GM23338 (cell line): ENCODE data around the gene KIF2C. TPM values are rescaled to one million over a fixed set of nuclear protein-coding genes. Genes with fewer than 3 reads are reported as not detected.
"Not testable (repeated sequence)": the region's sequence is repeated elsewhere in the genome, so short reads cannot be mapped to it uniquely, and the experiment has no call there.

ENCODE experiments used
- ATAC-seq: fragments of 200-7000 bp; cut with Tn5 transposase; 3 replicates; pipeline ENCODE4 v1.9.1; 2020
- DNase-seq: peaks from one replicate; pipeline ENCODE4 v3.0.0-alpha.2; 2015; ENCODE audit warnings: low spot score
- H2AFZ ChIP-seq: fragments of 200-600 bp; sonication (generic); 2 replicates; pipeline ENCODE4 v1.8.0; 2016; ENCODE audit warnings: antibody characterized with exemption, mild to moderate bottlenecking, moderate library complexity
- H3F3A ChIP-seq: fragments of 200-600 bp; sonication (generic); replicated peaks from 2 replicates; pipeline ENCODE4 v1.8.0; 2017; ENCODE audit warnings: antibody characterized with exemption, mixed run types, low read depth
- H3K27ac ChIP-seq: fragments of 200-600 bp; sonication (generic); 2 replicates; pipeline ENCODE4 v1.6.1; 2016; ENCODE audit warnings: low read depth
- H3K27me3 ChIP-seq: fragments of 200-600 bp; sonication (generic); 2 replicates; pipeline ENCODE4 v1.8.0; 2016; ENCODE audit warnings: mild to moderate bottlenecking, mixed run types, moderate library complexity; ENCODE audit not compliant: insufficient read depth
- H3K36me3 ChIP-seq: fragments of 200-600 bp; sonication (generic); 2 replicates; pipeline ENCODE4 v1.8.0; 2016; ENCODE audit warnings: mild to moderate bottlenecking; ENCODE audit not compliant: insufficient read depth
- H3K4me1 ChIP-seq: fragments of 200-600 bp; sonication (generic); 2 replicates; pipeline ENCODE4 v1.8.0; 2016; ENCODE audit warnings: mild to moderate bottlenecking, moderate library complexity; ENCODE audit not compliant: insufficient read depth
- H3K4me2 ChIP-seq: fragments of 200-600 bp; sonication (generic); 2 replicates; pipeline ENCODE4 v1.7.1; 2017; ENCODE audit warnings: mixed run types
- H3K4me3 ChIP-seq: fragments of 200-600 bp; sonication (generic); 2 replicates; pipeline ENCODE4 v1.6.1; 2016; ENCODE audit warnings: mixed run types
- H3K79me2 ChIP-seq: fragments of 200-600 bp; sonication (generic); replicated peaks from 2 replicates; pipeline ENCODE4 v1.8.0; 2017; ENCODE audit warnings: mild to moderate bottlenecking; ENCODE audit not compliant: insufficient read depth
- H3K9me2 ChIP-seq: fragments of 200-600 bp; sonication (generic); 2 replicates; pipeline ENCODE4 v1.8.0; 2017; ENCODE audit not compliant: insufficient read depth
- H4K20me1 ChIP-seq: fragments of 200-600 bp; sonication (generic); replicated peaks from 2 replicates; pipeline ENCODE4 v1.8.0; 2017; ENCODE audit warnings: mild to moderate bottlenecking; ENCODE audit not compliant: insufficient read depth
- H3K27ac Mint-ChIP-seq: 2 replicates; pipeline ENCODE4 v1.8.0; 2020; ENCODE audit warnings: inconsistent platforms, mild to moderate bottlenecking, moderate library complexity, mixed read lengths
- H3K27me3 Mint-ChIP-seq: 3 replicates; pipeline ENCODE4 v1.8.0; 2022; ENCODE audit warnings: low read depth, mild to moderate bottlenecking, moderate library complexity, mixed read lengths, inconsistent platforms; ENCODE audit not compliant: insufficient read depth, poor library complexity
- H3K36me3 Mint-ChIP-seq: 3 replicates; pipeline ENCODE4 v1.8.0; 2021; ENCODE audit warnings: low read depth, mild to moderate bottlenecking, inconsistent platforms, moderate library complexity, mixed read lengths
- H3K4me1 Mint-ChIP-seq: 3 replicates; pipeline ENCODE4 v1.8.0; 2020; ENCODE audit warnings: mild to moderate bottlenecking, inconsistent platforms, mixed read lengths
- H3K4me3 Mint-ChIP-seq: 3 replicates; pipeline ENCODE4 v1.8.0; 2021; ENCODE audit warnings: moderate library complexity, mild to moderate bottlenecking, inconsistent platforms, mixed read lengths
- H3K9me3 Mint-ChIP-seq: 3 replicates; pipeline ENCODE4 v1.8.0; 2020; ENCODE audit warnings: moderate library complexity, mild to moderate bottlenecking, inconsistent platforms, mixed read lengths
- EZH2phosphoT487 ChIP-seq: fragments of 200-600 bp; sonication (generic); IDR thresholded peaks from one replicate; pipeline ENCODE4 v1.8.1; 2018; ENCODE audit warnings: antibody characterized with exemption; ENCODE audit not compliant: unreplicated experiment
- JUNB ChIP-seq: IDR thresholded peaks from one replicate; pipeline ENCODE4 v1.6.1; 2016; ENCODE audit warnings: antibody characterized with exemption; ENCODE audit not compliant: unreplicated experiment
- NANOG ChIP-seq: IDR thresholded peaks from 2 replicates; pipeline ENCODE4 v1.6.1; 2016; ENCODE audit warnings: antibody characterized with exemption, borderline replicate concordance
- POLR2AphosphoS5 ChIP-seq: IDR thresholded peaks from 2 replicates; pipeline ENCODE4 v1.6.1; 2016; ENCODE audit warnings: antibody characterized with exemption, low read depth
- STAT1 ChIP-seq: IDR thresholded peaks from one replicate; pipeline ENCODE4 v1.6.1; 2016; ENCODE audit warnings: antibody characterized with exemption; ENCODE audit not compliant: unreplicated experiment
- ZNF114 ChIP-seq: fragments of 250-450 bp; sonication (Bioruptor Pico); IDR thresholded peaks from 2 replicates; pipeline ENCODE4 v1.5.0; 2020; ENCODE audit warnings: mild to moderate bottlenecking, moderate library complexity
- ZNF331 ChIP-seq: fragments of 250-450 bp; sonication (Bioruptor Pico); IDR thresholded peaks from 2 replicates; pipeline ENCODE4 v1.5.0; 2020; ENCODE audit warnings: low read depth, mild to moderate bottlenecking, moderate library complexity
- polyA plus RNA-seq: library from polyadenylated mRNA; unstranded; fragments of >200 nt; fragmentation: Nextera tagmentation; extraction: Ambion mirVana; gene quantifications from 2 replicates; pipeline ENCODE4 v1.2.1, GENCODE V29; 2016
- total RNA-seq: library from RNA; depleted of rRNA; stranded (reverse); fragments of >200 nt; shearing (Covaris generic); gene quantifications from 2 replicates; pipeline ENCODE4 v1.2.3, GENCODE V29; 2014
- TF ChIP-seq, protein P1 (sequence below): IDR thresholded peaks from 2 replicates; pipeline ENCODE4 v1.6.1; 2016; ENCODE audit warnings: antibody characterized with exemption
- TF ChIP-seq, protein P2 (sequence below), 2 experiments: fragments of 200-600 bp in 1 of 2; sonication (generic) in 1 of 2; conservative IDR thresholded peaks; 2 replicates each; pipeline versions ENCODE4 v1.5.1 to v1.6.1; 2016 to 2017; ENCODE audit warnings: antibody characterized with exemption in 2 of 2, low read depth in 2 of 2, mild to moderate bottlenecking in 2 of 2, moderate library complexity in 1 of 2
- TF ChIP-seq, protein P3 (sequence below): IDR thresholded peaks from one replicate; pipeline ENCODE4 v1.6.1; 2018; ENCODE audit warnings: antibody characterized with exemption; ENCODE audit not compliant: unreplicated experiment

Gene KIF2C
- total and polyA plus RNA-seq, 2 experiments from 2014 or later = 38.0 to 62.9 TPM

DNA sequence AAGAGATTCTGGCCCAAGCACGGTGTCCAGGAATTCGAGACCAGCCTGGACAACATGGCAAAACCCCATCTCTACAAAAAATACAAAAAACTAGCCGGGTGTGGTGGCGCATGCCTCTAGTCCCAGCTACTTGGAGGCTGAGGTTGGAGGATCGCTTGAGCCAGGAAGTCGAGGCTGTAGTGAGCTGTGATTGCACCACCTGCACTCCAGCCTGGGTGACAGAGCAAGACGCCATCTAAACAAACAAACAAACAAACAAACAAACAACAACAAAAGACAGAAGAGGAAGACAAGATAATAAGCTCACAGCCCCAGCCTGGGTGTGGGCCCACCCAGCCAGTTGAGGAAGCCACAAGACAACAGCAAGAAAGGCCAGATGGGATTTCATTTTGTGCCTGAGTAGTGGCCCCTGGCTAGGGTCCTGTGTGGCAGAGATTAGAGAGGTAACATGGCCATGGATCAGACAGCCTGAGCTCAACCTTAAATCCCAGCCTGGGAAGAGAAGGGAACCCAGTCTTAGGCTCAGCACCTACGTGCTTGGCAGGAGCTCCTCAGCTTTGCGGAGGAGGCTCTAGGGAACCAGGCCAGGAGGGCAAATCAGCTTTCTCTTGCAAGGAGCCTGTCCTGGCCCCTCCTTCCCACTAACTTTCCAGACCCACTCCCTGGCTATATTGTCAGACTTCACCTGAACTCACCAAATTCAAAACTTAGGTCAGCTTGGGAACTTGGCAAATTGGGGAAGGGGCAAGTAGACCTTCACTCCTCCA lies 53.3 kb downstream of the KIF2C start:
- Mint-ChIP-seq H3K4me1 (peaks cover 13% of the 10 kb centered on the region), H3K9me3 (no peaks in the 10 kb centered on the region), H3K4me3 (0 out of 3 replicates have a peak overlapping the region, but pooled peaks have one; percentile 3), H3K36me3 (no peaks in the 10 kb centered on the region), H3K27ac (peak overlapping the region; percentile 50), H3K27me3 (peaks cover 3% of the 10 kb centered on the region)
- peak; percentile 11 for ATAC-seq
- no peak overlapping the region for H3K4me3 ChIP-seq
- 0 out of 2 replicates have a peak overlapping the region, but pooled peaks have one; percentile 35 for H3K27ac ChIP-seq
- no peaks in the 10 kb centered on the region for H3K36me3 ChIP-seq
- no peaks in the 10 kb centered on the region for H3K27me3 ChIP-seq
- DNase-seq = no peak
- no peak overlapping the region for H3K4me2 ChIP-seq
- peaks cover 6% of the 10 kb centered on the region for H3F3A ChIP-seq
- no peaks in the 10 kb centered on the region for H4K20me1 ChIP-seq
- H3K4me1 ChIP-seq = peaks cover 3% of the 10 kb centered on the region; the same call in 1 of the 2 replicates
- 0 out of 2 replicates have a peak overlapping the region, but pooled peaks have one; percentile 43 for H2AFZ ChIP-seq
- TF ChIP-seq EZH2phosphoT487 = no peak
- TF ChIP-seq NANOG = no peak
- TF ChIP-seq, protein P1, sequence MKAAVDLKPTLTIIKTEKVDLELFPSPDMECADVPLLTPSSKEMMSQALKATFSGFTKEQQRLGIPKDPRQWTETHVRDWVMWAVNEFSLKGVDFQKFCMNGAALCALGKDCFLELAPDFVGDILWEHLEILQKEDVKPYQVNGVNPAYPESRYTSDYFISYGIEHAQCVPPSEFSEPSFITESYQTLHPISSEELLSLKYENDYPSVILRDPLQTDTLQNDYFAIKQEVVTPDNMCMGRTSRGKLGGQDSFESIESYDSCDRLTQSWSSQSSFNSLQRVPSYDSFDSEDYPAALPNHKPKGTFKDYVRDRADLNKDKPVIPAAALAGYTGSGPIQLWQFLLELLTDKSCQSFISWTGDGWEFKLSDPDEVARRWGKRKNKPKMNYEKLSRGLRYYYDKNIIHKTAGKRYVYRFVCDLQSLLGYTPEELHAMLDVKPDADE = no peak
- TF ChIP-seq JUNB = no peak
- no peaks in the 10 kb centered on the region for H3K9me2 ChIP-seq
- no peaks in the 10 kb centered on the region for H3K79me2 ChIP-seq

DNA sequence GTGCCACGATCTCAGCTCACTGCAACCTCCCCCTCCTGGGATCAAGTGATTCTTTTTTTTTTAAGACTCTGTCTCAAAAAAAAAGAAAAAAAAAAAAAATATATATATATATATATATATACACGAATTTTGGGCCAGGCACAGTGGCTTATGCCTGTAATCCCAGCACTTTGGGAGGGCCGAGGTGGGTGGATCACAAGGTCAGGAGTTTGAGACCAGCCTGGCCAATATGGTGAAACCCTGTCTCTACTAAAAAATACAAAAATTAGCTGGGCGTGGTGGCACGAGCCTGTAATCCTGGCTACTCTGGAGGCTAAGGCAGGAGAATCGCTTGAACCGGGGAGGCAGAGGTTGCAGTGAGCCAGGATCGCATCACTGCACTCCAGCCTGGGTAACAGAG lies 58.2 kb downstream of the KIF2C start:
- Histone ChIP-seq H3F3A (peaks cover 19% of the 10 kb centered on the region), H3K4me1 (peaks cover 11% of the 10 kb centered on the region; the same call in 1 of the 2 replicates)
- not testable (repeated sequence) for H3K27me3 ChIP-seq, H3K36me3 Mint-ChIP-seq, H3K9me2 ChIP-seq, H4K20me1 ChIP-seq, H3K27ac Mint-ChIP-seq, H3K9me3 Mint-ChIP-seq, H2AFZ ChIP-seq, DNase-seq, H3K4me2 ChIP-seq, H3K4me3 ChIP-seq, H3K79me2 ChIP-seq, H3K27me3 Mint-ChIP-seq, ATAC-seq, H3K27ac ChIP-seq, H3K36me3 ChIP-seq, H3K4me3 Mint-ChIP-seq
- H3K4me1 Mint-ChIP-seq = peaks cover 18% of the 10 kb centered on the region

DNA sequence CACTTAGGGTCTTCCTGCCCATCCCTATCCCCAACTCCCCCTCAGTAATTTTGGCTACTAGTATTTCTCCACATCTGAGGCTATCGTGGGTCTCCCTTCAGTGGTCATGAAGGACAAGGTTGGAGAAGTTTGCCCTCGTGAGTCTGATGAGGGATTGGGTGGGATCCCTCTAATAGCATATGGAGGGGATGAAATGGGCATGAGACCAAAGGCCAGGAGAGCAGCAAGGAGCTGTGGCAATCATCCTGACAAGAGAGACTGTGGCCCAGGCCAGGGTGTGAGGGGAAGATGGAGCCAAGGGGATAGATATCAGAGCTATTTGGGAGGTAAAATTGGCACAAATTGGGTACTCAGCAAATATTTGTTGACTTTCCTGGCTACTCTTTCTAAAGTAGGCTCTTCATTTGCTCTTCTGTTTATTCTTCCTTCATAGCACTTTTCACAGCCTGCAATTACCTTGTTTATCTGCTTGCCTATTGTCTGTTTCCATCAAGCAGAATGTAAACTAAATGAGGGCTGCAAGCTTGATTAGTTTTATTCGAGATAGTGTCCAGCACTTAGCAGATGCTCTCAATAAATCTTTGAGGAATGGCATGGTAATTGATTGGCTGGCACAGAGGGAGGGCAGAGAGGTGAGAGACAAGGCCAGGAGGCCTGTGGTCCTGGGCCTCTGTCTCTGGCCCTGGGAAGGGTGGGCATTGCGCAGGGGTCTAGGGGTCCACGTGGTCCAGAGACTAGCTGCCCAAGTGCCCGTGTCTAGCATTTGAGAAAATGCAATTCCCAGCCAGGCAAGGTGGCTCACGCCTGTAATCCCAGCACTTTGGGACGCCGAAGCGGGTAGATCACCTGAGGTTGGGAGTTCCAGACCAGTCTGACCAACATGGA lies 59.1 kb downstream of the KIF2C start:
- Mint-ChIP-seq H3K27me3 (peaks cover 8% of the 10 kb centered on the region), H3K9me3 (no peaks in the 10 kb centered on the region), H3K4me1 (peaks cover 12% of the 10 kb centered on the region), H3K4me3 (peak overlapping the region; percentile 93; the same call in 1 of the 3 replicates), H3K27ac (peak overlapping the region; percentile 100; the same call in 1 of the 2 replicates), H3K36me3 (peaks cover 15% of the 10 kb centered on the region)
- DNase-seq (no peak), ATAC-seq (no peak)
- Histone ChIP-seq H2AFZ (no peak overlapping the region), H3K4me3 (no peak overlapping the region), H3K4me1 (peaks cover 9% of the 10 kb centered on the region; the same call in 1 of the 2 replicates), H3K27ac (peak overlapping the region; percentile 92), H3K36me3 (no peaks in the 10 kb centered on the region), H4K20me1 (no peaks in the 10 kb centered on the region), H3K9me2 (no peaks in the 10 kb centered on the region), H3K27me3 (no peaks in the 10 kb centered on the region), H3K79me2 (0 out of 2 replicates have a peak, but pooled peaks cover 3% of the 10 kb centered on the region), H3F3A (peaks cover 19% of the 10 kb centered on the region), H3K4me2 (peak overlapping the region; percentile 96)
- no peak for TF ChIP-seq JUNB
- TF ChIP-seq ZNF331 = no peak
- TF ChIP-seq POLR2AphosphoS5 = no peak
- TF ChIP-seq NANOG = no peak
- TF ChIP-seq, protein P2, sequence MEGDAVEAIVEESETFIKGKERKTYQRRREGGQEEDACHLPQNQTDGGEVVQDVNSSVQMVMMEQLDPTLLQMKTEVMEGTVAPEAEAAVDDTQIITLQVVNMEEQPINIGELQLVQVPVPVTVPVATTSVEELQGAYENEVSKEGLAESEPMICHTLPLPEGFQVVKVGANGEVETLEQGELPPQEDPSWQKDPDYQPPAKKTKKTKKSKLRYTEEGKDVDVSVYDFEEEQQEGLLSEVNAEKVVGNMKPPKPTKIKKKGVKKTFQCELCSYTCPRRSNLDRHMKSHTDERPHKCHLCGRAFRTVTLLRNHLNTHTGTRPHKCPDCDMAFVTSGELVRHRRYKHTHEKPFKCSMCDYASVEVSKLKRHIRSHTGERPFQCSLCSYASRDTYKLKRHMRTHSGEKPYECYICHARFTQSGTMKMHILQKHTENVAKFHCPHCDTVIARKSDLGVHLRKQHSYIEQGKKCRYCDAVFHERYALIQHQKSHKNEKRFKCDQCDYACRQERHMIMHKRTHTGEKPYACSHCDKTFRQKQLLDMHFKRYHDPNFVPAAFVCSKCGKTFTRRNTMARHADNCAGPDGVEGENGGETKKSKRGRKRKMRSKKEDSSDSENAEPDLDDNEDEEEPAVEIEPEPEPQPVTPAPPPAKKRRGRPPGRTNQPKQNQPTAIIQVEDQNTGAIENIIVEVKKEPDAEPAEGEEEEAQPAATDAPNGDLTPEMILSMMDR (conservative IDR thresholded peaks at IDR 0.05; ENCODE audit: low read depth in 2 of 2) = no peak
- no peak for TF ChIP-seq ZNF114 (CRISPR knock-in tag)
- TF ChIP-seq, protein P3, sequence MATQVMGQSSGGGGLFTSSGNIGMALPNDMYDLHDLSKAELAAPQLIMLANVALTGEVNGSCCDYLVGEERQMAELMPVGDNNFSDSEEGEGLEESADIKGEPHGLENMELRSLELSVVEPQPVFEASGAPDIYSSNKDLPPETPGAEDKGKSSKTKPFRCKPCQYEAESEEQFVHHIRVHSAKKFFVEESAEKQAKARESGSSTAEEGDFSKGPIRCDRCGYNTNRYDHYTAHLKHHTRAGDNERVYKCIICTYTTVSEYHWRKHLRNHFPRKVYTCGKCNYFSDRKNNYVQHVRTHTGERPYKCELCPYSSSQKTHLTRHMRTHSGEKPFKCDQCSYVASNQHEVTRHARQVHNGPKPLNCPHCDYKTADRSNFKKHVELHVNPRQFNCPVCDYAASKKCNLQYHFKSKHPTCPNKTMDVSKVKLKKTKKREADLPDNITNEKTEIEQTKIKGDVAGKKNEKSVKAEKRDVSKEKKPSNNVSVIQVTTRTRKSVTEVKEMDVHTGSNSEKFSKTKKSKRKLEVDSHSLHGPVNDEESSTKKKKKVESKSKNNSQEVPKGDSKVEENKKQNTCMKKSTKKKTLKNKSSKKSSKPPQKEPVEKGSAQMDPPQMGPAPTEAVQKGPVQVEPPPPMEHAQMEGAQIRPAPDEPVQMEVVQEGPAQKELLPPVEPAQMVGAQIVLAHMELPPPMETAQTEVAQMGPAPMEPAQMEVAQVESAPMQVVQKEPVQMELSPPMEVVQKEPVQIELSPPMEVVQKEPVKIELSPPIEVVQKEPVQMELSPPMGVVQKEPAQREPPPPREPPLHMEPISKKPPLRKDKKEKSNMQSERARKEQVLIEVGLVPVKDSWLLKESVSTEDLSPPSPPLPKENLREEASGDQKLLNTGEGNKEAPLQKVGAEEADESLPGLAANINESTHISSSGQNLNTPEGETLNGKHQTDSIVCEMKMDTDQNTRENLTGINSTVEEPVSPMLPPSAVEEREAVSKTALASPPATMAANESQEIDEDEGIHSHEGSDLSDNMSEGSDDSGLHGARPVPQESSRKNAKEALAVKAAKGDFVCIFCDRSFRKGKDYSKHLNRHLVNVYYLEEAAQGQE = no peak
- no peak for TF ChIP-seq STAT1
